K562 treated with DMSO at 1 percent for 4 hours (cell line): Measurements from ENCODE around the gene SHANK3. TPM values are rescaled to one million over a fixed set of nuclear protein-coding genes. Genes with fewer than 3 reads are reported as not detected.

Source experiments
- total RNA-seq: library from RNA; unstranded; fragments of 300-600 nt; gene quantifications from 2 replicates; pipeline ENCODE4 v1.2.3, GENCODE V29; 2022; ENCODE audit not compliant: insufficient read depth

SHANK3 gene
- total RNA-seq = not detected in 2 replicates

GRCh38 chr22:50672471-50673230 is at the start of gene SHANK3:
Gene SHANK3, plus strand, starts transcription at chr22:50672823.

GRCh38 chr22:50627642-50628542 is 44.7 kb upstream of the SHANK3 start, which contains the start of gene ARSA:
Gene ARSA, minus strand, starts transcription at chr22:50628152. Its CDS starts 373 bp downstream, at chr22:50627779.

Other genes starting within 250 kb of the SHANK3 start
- gene SBF1, start 197.8 kb upstream of the SHANK3 start, total RNA-seq = 46.6 and 47.5 TPM in 2 replicates
- 8.0 and 9.4 TPM in 2 replicates for gene ADM2, start 191.3 kb upstream of the SHANK3 start, total RNA-seq
- gene MIOX, start 186.0 kb upstream of the SHANK3 start, total RNA-seq = not detected in 2 replicates
- gene LMF2, start 165.1 kb upstream of the SHANK3 start, total RNA-seq = 52.4 and 57.2 TPM in 2 replicates
- gene NCAPH2, start 164.6 kb upstream of the SHANK3 start, total RNA-seq = 70.5 and 85.1 TPM in 2 replicates
- gene SCO2, start 147.2 kb upstream of the SHANK3 start, total RNA-seq = 2.4 and 4.6 TPM in 2 replicates
- gene TYMP, start 142.8 kb upstream of the SHANK3 start, total RNA-seq = 4.4 and 7.1 TPM in 2 replicates
- gene KLHDC7B, start 126.9 kb upstream of the SHANK3 start, total RNA-seq = 8.1 and 14.9 TPM in 2 replicates
- gene SYCE3, start 109.9 kb upstream of the SHANK3 start, total RNA-seq = not detected in 2 replicates
- 6.1 and 10.6 TPM in 2 replicates for gene CPT1B, start 94.4 kb upstream of the SHANK3 start, total RNA-seq
- gene CHKB, start 90.0 kb upstream of the SHANK3 start, total RNA-seq = 17.3 and 26.2 TPM in 2 replicates
- gene MAPK8IP2, start 72.0 kb upstream of the SHANK3 start, total RNA-seq = 0.47 and 1.2 TPM in 2 replicates
- 21.2 and 25.4 TPM in 2 replicates for gene ARSA, start 44.7 kb upstream of the SHANK3 start, total RNA-seq
- not detected in 2 replicates for gene ACR, start 65.4 kb downstream of the SHANK3 start, total RNA-seq
- gene RABL2B, start 110.8 kb downstream of the SHANK3 start, total RNA-seq = 4.6 and 4.8 TPM in 2 replicates